Endothelial cell (in vitro differentiated cells): Measurements from ENCODE around the gene GATD1. TPM values are rescaled to one million over a fixed set of nuclear protein-coding genes. Genes with fewer than 3 reads are reported as not detected.

Source experiments
- DNase-seq: peaks from one replicate; pipeline ENCODE4 v3.0.0; 2021; ENCODE audit warnings: low spot score
- H3K27ac Mint-ChIP-seq: one replicate; pipeline ENCODE4 v1.8.0; 2021; ENCODE audit warnings: mixed read lengths, inconsistent platforms; ENCODE audit not compliant: unreplicated experiment
- H3K27me3 Mint-ChIP-seq: one replicate; pipeline ENCODE4 v1.8.0; 2021; ENCODE audit warnings: mild to moderate bottlenecking, moderate library complexity, mixed read lengths, inconsistent platforms; ENCODE audit not compliant: unreplicated experiment
- H3K36me3 Mint-ChIP-seq: one replicate; pipeline ENCODE4 v1.8.0; 2021; ENCODE audit warnings: mild to moderate bottlenecking, low read depth, mixed read lengths, inconsistent platforms; ENCODE audit not compliant: unreplicated experiment
- H3K4me1 Mint-ChIP-seq: one replicate; pipeline ENCODE4 v1.8.0; 2021; ENCODE audit warnings: mild to moderate bottlenecking, mixed read lengths, inconsistent platforms; ENCODE audit not compliant: unreplicated experiment
- H3K4me3 Mint-ChIP-seq: one replicate; pipeline ENCODE4 v1.8.0; 2021; ENCODE audit warnings: mild to moderate bottlenecking, mixed read lengths, inconsistent platforms; ENCODE audit not compliant: unreplicated experiment
- H3K9me3 Mint-ChIP-seq: one replicate; pipeline ENCODE4 v1.8.0; 2021; ENCODE audit warnings: mixed read lengths, inconsistent platforms; ENCODE audit not compliant: unreplicated experiment
- CTCF ChIP-seq: fragments of 200-600 bp; sonication (generic); IDR thresholded peaks from one replicate; pipeline ENCODE4 v1.5.0; 2021; ENCODE audit warnings: antibody characterized with exemption; ENCODE audit not compliant: unreplicated experiment
- total RNA-seq: library from RNA; stranded (reverse); fragmentation: NEBNext Ultra II Directional; extraction: Animal tissue kit (Norgen Biotek cat#: 25700); gene quantifications from one replicate; pipeline ENCODE4 v1.2.1, GENCODE V29; 2021; ENCODE audit not compliant: unreplicated experiment

The GATD1 gene
- total RNA-seq, 1 donor from 2014 or later, result 36.5 TPM

GRCh38 chr11:804599-804964 lies 27.3 kb upstream of the GATD1 start:
- Mint-ChIP-seq H3K4me3 (peak overlapping the region; percentile 67), H3K9me3 (no peaks in the 10 kb centered on the region), H3K36me3 (no peaks in the 10 kb centered on the region), H3K27me3 (peaks cover 9% of the 10 kb centered on the region), H3K27ac (no peak overlapping the region), H3K4me1 (peaks cover 3% of the 10 kb centered on the region)
- no peak for DNase-seq
- no peak for TF ChIP-seq CTCF

GRCh38 chr11:803770-804598 lies 26.7 kb upstream of the GATD1 start:
- Mint-ChIP-seq H3K36me3 (no peaks in the 10 kb centered on the region), H3K4me3 (peak overlapping the region; percentile 67), H3K9me3 (no peaks in the 10 kb centered on the region), H3K4me1 (peaks cover 3% of the 10 kb centered on the region), H3K27ac (no peak overlapping the region), H3K27me3 (peaks cover 9% of the 10 kb centered on the region)
- no peak for DNase-seq
- no peak for TF ChIP-seq CTCF

- Mint-ChIP-seq H3K4me3 (no peak overlapping the region), H3K27me3 (peaks cover 9% of the 10 kb centered on the region), H3K27ac (no peak overlapping the region), H3K4me1 (peaks cover 3% of the 10 kb centered on the region), H3K9me3 (no peaks in the 10 kb centered on the region), H3K36me3 (no peaks in the 10 kb centered on the region)
- DNase-seq, result no peak
- TF ChIP-seq CTCF, result no peak
Observed at GRCh38 chr11:803467-803742, 26.1 kb upstream of the GATD1 start.

GRCh38 chr11:802693-803466 lies 25.6 kb upstream of the GATD1 start:
- no peak for TF ChIP-seq CTCF
- Mint-ChIP-seq H3K4me1 (peaks cover 2% of the 10 kb centered on the region), H3K27me3 (peaks cover 9% of the 10 kb centered on the region), H3K9me3 (no peaks in the 10 kb centered on the region), H3K4me3 (no peak overlapping the region), H3K27ac (no peak overlapping the region), H3K36me3 (no peaks in the 10 kb centered on the region)
- no peak for DNase-seq

GRCh38 chr11:802018-802617 lies 24.8 kb upstream of the GATD1 start:
- H3K27ac Mint-ChIP-seq, result no peak overlapping the region
- H3K36me3 Mint-ChIP-seq, result no peaks in the 10 kb centered on the region
- no peak overlapping the region for H3K4me3 Mint-ChIP-seq
- no peaks in the 10 kb centered on the region for H3K9me3 Mint-ChIP-seq
- H3K27me3 Mint-ChIP-seq, result peaks cover 9% of the 10 kb centered on the region
- no peaks in the 10 kb centered on the region for H3K4me1 Mint-ChIP-seq
- no peak for TF ChIP-seq CTCF
- DNase-seq, result no peak
